ENCODE results near the gene CYP4F8.

DNA sequence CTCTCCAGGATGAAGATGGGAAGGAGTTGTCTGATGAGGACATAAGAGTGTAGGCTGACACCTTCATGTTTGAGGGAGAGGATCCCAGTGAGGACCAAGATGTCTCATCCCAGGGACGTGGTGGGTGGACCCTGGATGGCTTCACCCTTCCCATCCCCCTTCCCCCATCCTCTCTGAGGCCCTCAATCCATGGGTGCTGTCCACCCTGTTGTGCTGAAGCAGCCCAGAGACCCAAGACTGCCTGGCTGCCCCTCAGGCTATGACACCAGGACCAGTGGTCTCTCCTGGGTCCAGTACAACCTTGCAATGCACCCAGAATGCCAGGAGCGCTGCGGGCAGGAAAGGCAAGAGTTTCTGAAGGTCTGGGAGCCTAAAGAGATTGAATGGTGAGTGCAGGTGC, 54.4 kb downstream of the CYP4F8 start:
- TF ChIP-seq TAF1 (IDR thresholded peaks at IDR 0.05; ENCODE audit: borderline replicate concordance, low read depth, low read length) (no peak), POLR2A (IDR thresholded peaks at IDR 0.05; ENCODE audit: low read depth, low read length) (no peak)

All from GM12892 (cell line).